Measurements from ENCODE around the gene HSF4.
A peak's percentile ranks its signal among the peaks of the same experiment; 100 is the strongest.

Gene HSF4

DNA sequence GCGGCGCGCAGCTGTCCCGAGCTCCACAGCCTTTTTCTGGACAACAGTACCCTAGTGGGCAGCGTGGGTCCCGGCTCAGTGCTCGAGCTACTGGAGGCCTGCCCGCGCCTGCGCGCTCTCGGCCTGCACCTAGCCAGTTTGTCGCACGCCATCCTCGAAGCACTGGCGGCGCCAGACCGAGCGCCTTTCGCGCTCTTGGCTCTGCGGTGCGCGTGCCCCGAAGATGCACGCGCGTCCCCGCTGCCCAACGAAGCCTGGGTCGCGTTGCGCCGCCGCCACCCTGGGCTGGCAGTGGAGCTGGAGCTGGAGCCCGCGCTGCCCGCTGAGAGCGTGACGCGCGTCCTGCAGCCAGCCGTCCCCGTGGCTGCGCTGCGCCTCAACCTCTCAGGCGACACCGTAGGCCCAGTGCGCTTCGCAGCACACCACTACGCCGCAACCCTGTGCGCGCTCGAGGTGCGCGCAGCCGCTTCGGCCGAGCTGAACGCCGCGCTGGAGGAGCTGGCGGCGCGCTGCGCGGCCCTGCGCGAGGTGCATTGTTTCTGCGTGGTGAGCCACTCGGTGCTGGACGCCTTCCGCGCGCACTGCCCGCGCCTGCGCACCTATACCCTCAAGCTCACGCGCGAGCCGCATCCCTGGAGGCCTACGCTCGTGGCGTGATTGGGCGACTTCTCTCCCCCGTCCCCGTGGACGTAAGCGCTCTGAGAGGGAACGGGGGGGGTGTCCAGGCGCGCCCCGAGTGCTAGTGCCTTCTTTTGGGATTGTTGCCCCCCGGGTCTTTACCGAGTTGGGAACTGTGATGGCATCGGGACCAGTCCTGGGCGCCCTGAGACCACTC lies 1.2 kb upstream of the HSF4 start:
- Histone ChIP-seq H3K4me3 (ENCODE audit: low read length) (peak overlapping the region; percentile 42; the same call in 1 of the 2 replicates), H3K27me3 (ENCODE audit: insufficient read depth, low read length) (peaks cover 100% of the 10 kb centered on the region), H3K36me3 (ENCODE audit: insufficient read depth, low read depth, low read length) (no peaks in the 10 kb centered on the region), H3K4me1 (ENCODE audit: insufficient read depth, low read length) (no peaks in the 10 kb centered on the region), H3K9ac (ENCODE audit: low read depth, low read length) (no peak overlapping the region), H3K9me3 (ENCODE audit: insufficient read depth, low read depth, low read length) (peaks cover 10% of the 10 kb centered on the region), H3K27ac (ENCODE audit: low read length) (no peak overlapping the region)

DNA sequence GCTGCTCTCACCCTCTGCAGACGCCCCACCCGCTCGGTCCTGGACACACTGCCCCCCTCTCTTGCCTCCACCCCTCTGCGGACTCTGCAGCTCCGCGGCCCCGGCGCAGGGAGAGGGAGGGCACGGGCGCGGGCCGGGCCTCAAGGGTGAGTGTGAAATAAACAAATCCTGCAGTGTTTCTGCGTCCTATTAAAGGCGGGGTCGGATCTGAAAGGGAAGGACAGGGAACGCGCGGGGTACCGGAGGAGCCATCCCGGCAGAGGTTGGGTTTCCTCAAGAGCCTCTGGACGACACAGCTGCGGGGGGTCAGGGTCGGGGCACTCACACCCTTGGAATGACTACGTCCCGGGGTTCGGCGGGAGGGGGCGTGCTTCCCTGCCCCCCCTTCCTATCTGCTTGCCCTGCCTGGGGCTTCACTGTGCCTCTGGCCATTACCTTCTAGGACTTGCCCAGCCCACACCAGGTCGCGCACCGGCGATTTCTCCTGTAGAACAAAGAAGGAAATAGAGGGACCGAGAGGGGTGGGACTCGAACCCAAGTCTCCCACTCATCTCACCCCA lies 466 bp upstream of the HSF4 start:
- H3K9me3 ChIP-seq (ENCODE audit: insufficient read depth, low read depth, low read length): peaks cover 10% of the 10 kb centered on the region
- H3K27me3 ChIP-seq (ENCODE audit: insufficient read depth, low read length): peaks cover 100% of the 10 kb centered on the region
- no peaks in the 10 kb centered on the region for H3K36me3 ChIP-seq (ENCODE audit: insufficient read depth, low read depth, low read length)
- no peak overlapping the region for H3K27ac ChIP-seq (ENCODE audit: low read length)
- H3K4me3 ChIP-seq (ENCODE audit: low read length): peak overlapping the region; percentile 42; the same call in 1 of the 2 replicates
- H3K4me1 ChIP-seq (ENCODE audit: insufficient read depth, low read length): no peaks in the 10 kb centered on the region
- no peak overlapping the region for H3K9ac ChIP-seq (ENCODE audit: low read depth, low read length)

DNA sequence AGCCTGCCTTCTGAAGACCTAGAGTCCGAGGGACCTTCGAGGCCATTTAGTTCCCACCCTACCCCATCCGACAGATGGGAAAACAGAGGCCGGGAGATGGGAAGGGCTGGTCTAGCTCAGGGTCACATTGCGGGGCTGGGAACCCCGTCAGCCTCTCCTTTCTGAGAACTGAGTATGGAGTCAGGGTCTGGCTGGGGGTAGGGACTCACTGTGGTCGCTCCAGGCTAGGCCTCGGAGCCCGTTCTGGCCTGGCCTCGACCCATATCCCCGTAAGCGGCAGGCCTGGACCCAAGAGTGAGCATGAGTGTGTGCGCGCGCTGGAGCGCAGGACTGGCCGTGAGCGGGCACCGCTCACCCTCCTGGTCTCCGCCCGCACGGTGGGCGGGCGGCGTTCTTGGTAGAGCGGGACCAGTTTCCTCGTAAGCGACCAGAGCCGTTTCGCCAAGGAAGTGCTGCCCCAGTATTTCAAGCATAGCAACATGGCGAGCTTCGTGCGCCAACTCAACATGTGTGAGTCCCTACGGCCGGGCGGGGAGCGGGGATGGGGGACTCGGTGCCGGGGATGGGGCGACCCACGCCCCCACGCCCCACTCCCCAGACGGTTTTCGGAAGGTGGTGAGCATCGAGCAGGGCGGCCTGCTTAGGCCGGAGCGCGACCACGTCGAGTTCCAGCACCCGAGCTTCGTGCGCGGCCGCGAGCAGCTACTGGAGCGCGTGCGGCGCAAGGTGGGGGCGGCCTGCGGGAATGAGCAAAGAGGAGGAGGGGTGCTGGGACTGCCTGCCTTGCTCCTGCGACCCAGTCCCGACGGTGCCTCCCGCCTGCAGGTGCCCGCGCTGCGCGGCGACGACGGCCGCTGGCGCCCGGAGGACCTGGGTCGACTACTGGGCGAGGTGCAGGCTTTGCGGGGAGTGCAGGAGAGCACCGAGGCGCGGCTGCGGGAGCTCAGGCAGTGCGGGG lies 855 bp downstream of the HSF4 start:
- peaks cover 10% of the 10 kb centered on the region for H3K9me3 ChIP-seq (ENCODE audit: insufficient read depth, low read depth, low read length)
- H3K9ac ChIP-seq (ENCODE audit: low read depth, low read length): no peak overlapping the region
- H3K4me1 ChIP-seq (ENCODE audit: insufficient read depth, low read length): no peaks in the 10 kb centered on the region
- H3K36me3 ChIP-seq (ENCODE audit: insufficient read depth, low read depth, low read length): no peaks in the 10 kb centered on the region
- H3K4me3 ChIP-seq (ENCODE audit: low read length): peak overlapping the region; percentile 42; the same call in 1 of the 2 replicates
- no peak overlapping the region for H3K27ac ChIP-seq (ENCODE audit: low read length)
- H3K27me3 ChIP-seq (ENCODE audit: insufficient read depth, low read length): peaks cover 99% of the 10 kb centered on the region

DNA sequence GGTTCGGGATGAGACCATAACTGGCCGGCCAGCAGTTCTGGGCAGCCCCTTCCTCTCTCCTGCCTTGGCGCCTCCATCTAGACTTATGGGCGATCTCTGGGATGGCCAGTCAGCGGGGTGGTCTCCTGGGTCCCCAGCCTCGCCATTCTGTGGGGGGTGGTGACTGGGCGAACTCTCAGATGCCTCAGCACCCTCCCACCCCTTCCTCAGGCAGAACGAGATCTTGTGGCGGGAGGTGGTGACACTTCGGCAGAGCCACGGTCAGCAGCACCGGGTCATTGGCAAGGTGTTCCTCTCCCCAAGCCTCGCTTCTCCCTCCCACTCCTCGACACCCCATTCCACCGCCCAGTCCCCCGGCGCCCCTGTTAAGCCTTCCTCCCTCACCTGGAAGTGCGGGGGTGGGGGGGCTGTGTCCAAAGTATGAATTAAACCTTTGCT lies 1.6 kb downstream of the HSF4 start:
- H3K27ac ChIP-seq (ENCODE audit: low read length): no peak overlapping the region
- peaks cover 2% of the 10 kb centered on the region for H3K4me1 ChIP-seq (ENCODE audit: insufficient read depth, low read length)
- peaks cover 10% of the 10 kb centered on the region for H3K9me3 ChIP-seq (ENCODE audit: insufficient read depth, low read depth, low read length)
- H3K9ac ChIP-seq (ENCODE audit: low read depth, low read length): no peak overlapping the region
- H3K36me3 ChIP-seq (ENCODE audit: insufficient read depth, low read depth, low read length): no peaks in the 10 kb centered on the region
- peaks cover 98% of the 10 kb centered on the region for H3K27me3 ChIP-seq (ENCODE audit: insufficient read depth, low read length)
- H3K4me3 ChIP-seq (ENCODE audit: low read length): no peak overlapping the region

DNA sequence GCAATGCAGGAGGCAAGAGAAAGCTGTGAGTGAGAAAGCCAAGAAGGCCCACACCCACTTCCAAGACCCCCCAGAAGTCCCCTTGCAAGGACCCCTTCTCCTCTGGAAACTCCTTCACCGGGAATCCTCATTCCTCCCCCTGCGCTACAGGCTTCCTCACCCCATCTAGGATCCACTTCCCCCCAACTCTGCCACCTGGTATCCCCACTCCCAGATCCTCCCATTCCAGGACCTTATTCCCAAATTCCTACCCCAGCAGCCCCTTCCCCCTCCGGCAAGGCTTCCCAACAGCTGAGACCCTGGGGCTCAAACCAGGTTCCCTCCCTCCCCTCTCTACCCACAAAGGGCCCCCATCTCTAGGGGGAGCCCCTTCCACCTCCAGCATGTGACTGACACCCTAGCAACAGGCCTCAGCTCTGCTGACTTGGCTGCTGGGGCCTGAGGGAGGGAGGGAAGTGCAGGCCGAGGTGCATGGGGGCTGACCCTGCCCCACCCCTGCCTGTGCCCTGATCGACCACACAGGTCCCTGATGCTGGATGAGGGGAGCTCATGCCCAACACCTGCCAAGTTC lies 2.1 kb downstream of the HSF4 start:
- H3K27ac ChIP-seq (ENCODE audit: low read length): no peak overlapping the region
- H3K4me1 ChIP-seq (ENCODE audit: insufficient read depth, low read length): peaks cover 4% of the 10 kb centered on the region
- H3K36me3 ChIP-seq (ENCODE audit: insufficient read depth, low read depth, low read length): no peaks in the 10 kb centered on the region
- H3K4me3 ChIP-seq (ENCODE audit: low read length): no peak overlapping the region
- no peak overlapping the region for H3K9ac ChIP-seq (ENCODE audit: low read depth, low read length)
- H3K27me3 ChIP-seq (ENCODE audit: insufficient read depth, low read length): peaks cover 98% of the 10 kb centered on the region
- peaks cover 10% of the 10 kb centered on the region for H3K9me3 ChIP-seq (ENCODE audit: insufficient read depth, low read depth, low read length)

DNA sequence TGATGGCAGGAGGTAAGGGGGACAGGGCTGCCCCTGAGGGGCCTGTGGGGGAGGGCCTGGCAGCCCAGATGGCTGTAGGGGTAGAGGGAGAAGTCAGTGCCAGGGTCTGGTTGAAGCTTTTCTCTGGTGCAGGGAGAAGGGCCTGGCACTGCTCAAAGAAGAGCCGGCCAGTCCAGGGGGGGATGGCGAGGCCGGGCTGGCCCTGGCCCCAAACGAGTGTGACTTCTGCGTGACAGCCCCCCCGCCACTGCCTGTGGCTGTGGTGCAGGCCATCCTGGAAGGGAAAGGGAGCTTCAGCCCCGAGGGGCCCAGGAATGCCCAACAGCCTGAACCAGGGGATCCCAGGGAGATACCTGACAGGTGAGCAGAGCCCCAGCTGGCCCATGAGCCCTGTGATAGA lies 3.0 kb downstream of the HSF4 start:
- peaks cover 98% of the 10 kb centered on the region for H3K27me3 ChIP-seq (ENCODE audit: insufficient read depth, low read length)
- no peak overlapping the region for H3K4me3 ChIP-seq (ENCODE audit: low read length)
- no peaks in the 10 kb centered on the region for H3K36me3 ChIP-seq (ENCODE audit: insufficient read depth, low read depth, low read length)
- H3K9ac ChIP-seq (ENCODE audit: low read depth, low read length): no peak overlapping the region
- no peak overlapping the region for H3K27ac ChIP-seq (ENCODE audit: low read length)
- peaks cover 4% of the 10 kb centered on the region for H3K4me1 ChIP-seq (ENCODE audit: insufficient read depth, low read length)
- H3K9me3 ChIP-seq (ENCODE audit: insufficient read depth, low read depth, low read length): peaks cover 6% of the 10 kb centered on the region

DNA sequence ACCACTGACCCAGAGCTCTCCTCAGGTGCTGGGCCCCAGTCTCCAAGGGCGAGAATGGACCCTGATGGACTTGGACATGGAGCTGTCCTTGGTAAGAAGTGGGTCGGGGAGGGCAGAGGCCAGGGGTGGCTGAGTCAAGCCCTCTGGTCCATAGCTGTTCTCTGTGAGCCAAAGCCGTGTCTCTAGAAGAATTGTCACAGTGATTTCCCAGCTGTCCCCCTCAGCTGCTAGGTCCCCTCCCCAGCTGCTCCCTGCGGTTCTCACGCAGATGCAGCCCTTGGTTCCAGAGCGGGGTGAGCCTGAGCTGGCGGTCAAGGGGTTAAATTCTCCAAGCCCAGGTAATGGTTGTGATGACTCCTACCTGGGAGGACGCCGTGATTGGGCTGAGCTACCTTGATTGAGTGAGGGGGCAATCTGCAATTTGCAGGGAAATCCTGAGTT lies 4.5 kb downstream of the HSF4 start:
- H3K27me3 ChIP-seq (ENCODE audit: insufficient read depth, low read length): peaks cover 98% of the 10 kb centered on the region
- H3K9ac ChIP-seq (ENCODE audit: low read depth, low read length): no peak overlapping the region
- no peak overlapping the region for H3K27ac ChIP-seq (ENCODE audit: low read length)
- H3K4me1 ChIP-seq (ENCODE audit: insufficient read depth, low read length): peaks cover 9% of the 10 kb centered on the region
- peak overlapping the region; percentile 63 for H3K4me3 ChIP-seq (ENCODE audit: low read length)
- H3K36me3 ChIP-seq (ENCODE audit: insufficient read depth, low read depth, low read length): no peaks in the 10 kb centered on the region
- H3K9me3 ChIP-seq (ENCODE audit: insufficient read depth, low read depth, low read length): peaks cover 5% of the 10 kb centered on the region; the same call in 1 of the 2 replicates

DNA sequence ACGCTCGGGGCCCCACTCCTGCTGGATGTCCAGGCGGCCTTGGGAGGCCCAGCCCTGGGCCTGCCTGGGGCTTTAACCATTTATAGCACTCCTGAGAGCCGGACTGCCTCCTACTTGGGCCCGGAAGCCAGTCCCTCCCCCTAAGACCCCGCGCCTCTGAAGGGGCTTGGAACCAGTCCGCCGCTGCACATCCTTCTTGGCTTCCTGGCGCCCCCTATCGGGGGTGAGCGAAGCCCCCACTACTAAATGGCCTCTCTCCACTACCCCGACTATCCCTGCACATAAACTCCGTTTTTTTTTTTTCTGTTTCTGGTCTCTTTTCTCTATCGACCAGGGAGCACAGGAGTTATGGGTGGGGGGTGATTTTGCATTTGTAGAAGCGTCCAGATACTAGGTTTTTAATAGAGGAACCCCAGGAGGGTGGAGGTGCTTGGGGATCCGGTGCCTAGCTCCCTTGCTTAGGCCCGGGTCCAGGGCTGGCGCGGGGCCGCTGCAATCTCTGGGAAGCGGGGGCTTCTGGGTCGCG lies 5.2 kb downstream of the HSF4 start:
- no peak overlapping the region for H3K9ac ChIP-seq (ENCODE audit: low read depth, low read length)
- peak overlapping the region; percentile 63 for H3K4me3 ChIP-seq (ENCODE audit: low read length)
- H3K36me3 ChIP-seq (ENCODE audit: insufficient read depth, low read depth, low read length): no peaks in the 10 kb centered on the region
- H3K4me1 ChIP-seq (ENCODE audit: insufficient read depth, low read length): peaks cover 9% of the 10 kb centered on the region
- no peak overlapping the region for H3K27ac ChIP-seq (ENCODE audit: low read length)
- H3K27me3 ChIP-seq (ENCODE audit: insufficient read depth, low read length): peaks cover 98% of the 10 kb centered on the region
- H3K9me3 ChIP-seq (ENCODE audit: insufficient read depth, low read depth, low read length): peaks cover 4% of the 10 kb centered on the region; the same call in 1 of the 2 replicates

DNA sequence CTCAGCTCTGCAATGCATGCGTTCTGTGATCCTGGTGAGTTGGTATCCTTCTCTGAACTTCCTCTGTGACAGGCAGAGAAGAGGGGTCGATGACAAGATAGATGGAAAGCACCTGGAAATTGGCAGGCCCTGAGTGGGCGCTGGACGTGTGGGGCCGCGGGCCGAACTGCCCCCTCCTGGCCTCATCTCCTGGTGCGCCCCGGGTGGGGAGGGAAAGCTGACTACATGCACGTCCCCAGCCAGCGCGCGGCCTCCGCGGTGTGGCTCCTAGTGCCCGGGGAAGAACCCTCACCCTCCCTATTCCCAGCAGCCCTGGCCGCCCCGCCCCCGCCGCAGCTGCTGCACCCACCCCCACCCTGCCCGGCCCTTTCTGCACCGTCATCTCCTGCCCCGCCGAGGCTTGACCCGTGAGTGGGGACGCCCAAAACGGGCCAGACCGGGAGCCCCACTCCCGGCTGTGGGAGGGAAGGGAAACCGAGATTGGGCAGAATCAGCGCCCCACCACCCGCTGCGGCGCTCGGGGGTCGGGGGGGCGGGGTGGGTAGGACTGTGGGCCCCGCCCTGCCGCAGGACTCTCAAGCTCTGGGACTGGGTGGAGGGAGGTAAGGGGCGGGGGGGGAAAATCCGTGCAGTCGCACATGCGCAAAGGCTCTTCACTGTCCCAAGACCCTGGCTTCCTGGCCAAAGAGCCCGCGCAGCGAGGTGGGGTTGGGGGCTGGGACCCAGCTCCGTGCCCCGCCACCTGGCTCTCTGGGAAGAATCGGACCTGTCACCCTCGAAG lies 5.8 kb downstream of the HSF4 start, which contains the start of gene NOL3:
Gene NOL3, plus strand, starts transcription at position 371 of the 781 bp plus-strand sequence.
- H3K9me3 ChIP-seq (ENCODE audit: insufficient read depth, low read depth, low read length): no peaks in the 10 kb centered on the region
- peak within 1 kb of the TSS; percentile 13; the same call in 1 of the 2 replicates for H3K9ac ChIP-seq (ENCODE audit: low read depth, low read length)
- no peaks in the 10 kb centered on the region for H3K36me3 ChIP-seq (ENCODE audit: insufficient read depth, low read depth, low read length)
- peaks cover 9% of the 10 kb centered on the region for H3K4me1 ChIP-seq (ENCODE audit: insufficient read depth, low read length)
- no peak within 1 kb of the TSS for H3K27ac ChIP-seq (ENCODE audit: low read length)
- H3K4me3 ChIP-seq (ENCODE audit: low read length): peak within 1 kb of the TSS; percentile 63
- peaks cover 98% of the 10 kb centered on the region for H3K27me3 ChIP-seq (ENCODE audit: insufficient read depth, low read length)

DNA sequence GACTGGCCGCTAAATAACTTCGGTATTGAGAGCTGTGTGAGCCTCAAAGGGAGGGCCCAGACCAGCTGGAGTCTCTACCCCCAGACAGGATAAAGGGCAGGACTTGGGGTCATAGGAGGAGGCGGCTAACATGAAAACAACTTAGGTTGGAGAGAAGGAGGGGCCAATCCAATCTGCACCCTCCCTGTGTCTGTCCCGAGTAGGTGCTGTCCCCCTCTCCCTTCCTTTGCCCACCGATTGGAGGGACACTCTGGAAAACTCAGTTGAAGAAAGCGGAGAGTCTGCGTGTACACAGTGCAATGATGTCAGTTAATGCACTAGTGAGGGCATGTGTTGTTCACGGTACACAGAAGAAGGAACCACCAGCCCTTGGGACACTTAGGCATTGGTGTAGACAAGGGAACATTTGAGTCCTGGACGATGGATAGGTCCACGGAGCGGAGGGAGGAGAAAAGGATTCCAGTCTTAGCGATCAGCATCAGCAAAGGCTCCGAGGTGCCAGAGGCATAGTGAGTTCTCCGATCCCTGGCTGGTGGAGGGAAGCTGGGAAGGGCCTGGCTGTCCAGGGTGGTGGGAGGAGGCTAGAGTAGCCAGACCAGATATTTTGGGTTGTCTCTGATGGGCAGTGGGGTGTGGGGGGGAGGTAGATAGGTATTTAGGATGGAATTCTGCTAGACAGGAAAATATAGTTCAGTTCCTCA lies 6.6 kb downstream of the HSF4 start:
- Histone ChIP-seq H3K27ac (ENCODE audit: low read length) (no peak overlapping the region), H3K27me3 (ENCODE audit: insufficient read depth, low read length) (peaks cover 98% of the 10 kb centered on the region), H3K4me3 (ENCODE audit: low read length) (peak overlapping the region; percentile 63), H3K36me3 (ENCODE audit: insufficient read depth, low read depth, low read length) (no peaks in the 10 kb centered on the region), H3K4me1 (ENCODE audit: insufficient read depth, low read length) (peaks cover 9% of the 10 kb centered on the region), H3K9me3 (ENCODE audit: insufficient read depth, low read depth, low read length) (no peaks in the 10 kb centered on the region), H3K9ac (ENCODE audit: low read depth, low read length) (peak overlapping the region; percentile 13; the same call in 1 of the 2 replicates)

Data from iPS-20b (cell line).